G401 (cell line): ENCODE measurements around the gene CPE. TPM values are rescaled to one million over a fixed set of nuclear protein-coding genes. Genes with fewer than 3 reads are reported as not detected.

Experiments used
- DNase-seq: peaks from one replicate; pipeline ENCODE4 v3.0.0-alpha.2; 2015; ENCODE audit warnings: low spot score
- in situ Hi-C: cut with HindIII; loops from 2 replicates; pipeline ENCODE4 v1.10.0; 2016; ENCODE audit warnings: low sequenced_read_pairs, mixed read lengths
- total RNA-seq: library from RNA; depleted of rRNA; stranded (reverse); fragments of >200 nt; shearing (Covaris generic); gene quantifications from 2 replicates; pipeline ENCODE4 v1.2.3, GENCODE V29; 2014

Gene CPE
- total RNA-seq, 1 experiment from 2014 or later, result 14.6 TPM

GRCh38 chr4:165360985-165361670, 17.7 kb upstream of the CPE start:
- in situ Hi-C loops, result no loop called here
- DNase-seq, result no peak

- no peak for DNase-seq
- in situ Hi-C loops, result no loop called here
Observed at GRCh38 chr4:165361810-165362209, 17.0 kb upstream of the CPE start.

- no peak for DNase-seq
- in situ Hi-C loops, result no loop called here
Observed at GRCh38 chr4:165364452-165365080, 14.2 kb upstream of the CPE start.

- in situ Hi-C loops, result no loop called here
- peak; percentile 81 for DNase-seq
Observed at GRCh38 chr4:165367040-165367439, 11.8 kb upstream of the CPE start.

GRCh38 chr4:165368114-165368513, 10.7 kb upstream of the CPE start:
- DNase-seq, result no peak
- in situ Hi-C loops, result no loop called here

- in situ Hi-C loops, result no loop called here
- no peak for DNase-seq
Observed at GRCh38 chr4:165368567-165368966, 10.2 kb upstream of the CPE start.

- no peak for DNase-seq
- in situ Hi-C loops, result no loop called here
Observed at GRCh38 chr4:165369522-165369921, 9.3 kb upstream of the CPE start.

- in situ Hi-C loops, result no loop called here
- no peak for DNase-seq
Observed at GRCh38 chr4:165370530-165370929, 8.3 kb upstream of the CPE start.

GRCh38 chr4:165375465-165375864, 3.3 kb upstream of the CPE start:
- in situ Hi-C loops, result no loop called here
- no peak for DNase-seq

- in situ Hi-C loops, result no loop called here
- DNase-seq, result no peak
Observed at GRCh38 chr4:165378398-165378744, 437 bp upstream of the CPE start.

GRCh38 chr4:165379678-165380064, 863 bp downstream of the CPE start:
- in situ Hi-C loops, result no loop called here
- peak; percentile 72 for DNase-seq

GRCh38 chr4:165380805-165381204, 2.0 kb downstream of the CPE start:
- in situ Hi-C loops, result no loop called here

GRCh38 chr4:165381821-165382373, 3.1 kb downstream of the CPE start:
- in situ Hi-C loops, result no loop called here
- peak; percentile 68 for DNase-seq

More at GRCh38 chr4:165380805-165381204, 2.0 kb downstream of the CPE start:
- DNase-seq, result no peak

GRCh38 chr4:165382640-165383039, 3.8 kb downstream of the CPE start:
- DNase-seq, result peak; percentile 59
- in situ Hi-C loops, result no loop called here

- DNase-seq, result peak; percentile 76
Observed at GRCh38 chr4:165383591-165384073, 4.8 kb downstream of the CPE start.

GRCh38 chr4:165384186-165384585, 5.4 kb downstream of the CPE start:
- no peak for DNase-seq
- in situ Hi-C loops, result no loop called here

More at GRCh38 chr4:165383591-165384073, 4.8 kb downstream of the CPE start:
- in situ Hi-C loops, result no loop called here

GRCh38 chr4:165384598-165384997, 5.8 kb downstream of the CPE start:
- in situ Hi-C loops, result no loop called here
- DNase-seq, result peak; percentile 74

- in situ Hi-C loops, result no loop called here
- DNase-seq, result peak; percentile 68
Observed at GRCh38 chr4:165385126-165385525, 6.3 kb downstream of the CPE start.

GRCh38 chr4:165386328-165386727, 7.5 kb downstream of the CPE start:
- in situ Hi-C loops, result no loop called here

GRCh38 chr4:165388756-165389155, 9.9 kb downstream of the CPE start:
- in situ Hi-C loops, result no loop called here
- DNase-seq, result no peak

More at GRCh38 chr4:165386328-165386727, 7.5 kb downstream of the CPE start:
- DNase-seq, result no peak

GRCh38 chr4:165393051-165393450, 14.2 kb downstream of the CPE start:
- no peak for DNase-seq
- in situ Hi-C loops, result no loop called here
